ENCODE measurements around the gene ADCY5.

The ADCY5 gene

GRCh38 chr3:123412811-123413604 lies 35.9 kb downstream of the ADCY5 start:
- TF ChIP-seq TAF1 (IDR thresholded peaks at IDR 0.05; ENCODE audit: borderline replicate concordance, low read depth, low read length) (no peak), POLR2A (IDR thresholded peaks at IDR 0.05; ENCODE audit: low read depth, low read length) (no peak), POLR2AphosphoS5 (IDR thresholded peaks at IDR 0.05; ENCODE audit: low read depth, low read length) (no peak)
- FAIRE-seq, result no peak
- no peak for DNase-seq (ENCODE audit: insufficient read length)

GRCh38 chr3:123412076-123412475 lies 36.8 kb downstream of the ADCY5 start:
- FAIRE-seq (no peak), DNase-seq (ENCODE audit: insufficient read length) (no peak)
- TF ChIP-seq POLR2AphosphoS5 (IDR thresholded peaks at IDR 0.05; ENCODE audit: low read depth, low read length), result no peak
- no peak for TF ChIP-seq POLR2A (IDR thresholded peaks at IDR 0.05; ENCODE audit: low read depth, low read length)
- TF ChIP-seq TAF1 (IDR thresholded peaks at IDR 0.05; ENCODE audit: borderline replicate concordance, low read depth, low read length), result no peak

DNA sequence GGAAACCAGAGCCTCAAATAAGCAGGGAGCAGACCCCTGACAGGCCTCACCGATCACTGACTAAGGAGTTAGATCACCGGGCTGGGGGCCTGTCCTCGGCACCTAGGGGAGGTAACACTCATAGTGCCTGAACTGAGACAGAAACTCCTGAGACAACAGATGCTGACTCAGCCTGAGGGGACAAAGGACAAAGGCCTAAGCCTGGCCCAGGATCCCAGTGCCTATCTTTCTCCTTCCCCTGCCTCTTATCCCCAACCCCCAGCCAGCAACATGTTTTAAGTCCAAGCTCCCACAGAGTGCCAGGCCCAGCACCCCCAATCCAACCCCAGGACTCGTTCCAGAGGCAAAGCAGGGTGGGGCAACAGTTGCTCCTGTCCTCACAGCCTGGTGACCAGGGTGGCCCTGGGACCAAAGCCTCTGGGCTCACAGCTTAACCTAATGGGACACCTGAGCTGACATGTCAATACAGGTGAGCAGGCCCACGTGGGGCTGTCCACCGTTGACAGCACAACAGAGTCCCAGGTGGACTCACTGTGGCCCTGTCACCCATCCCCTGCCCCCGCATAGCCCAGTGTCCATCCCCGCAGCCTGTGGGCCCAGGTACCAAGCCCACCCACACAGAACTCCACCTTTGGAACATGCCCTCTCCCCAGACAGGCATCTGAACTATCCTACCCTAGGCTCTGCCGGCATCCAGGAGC lies 37.4 kb downstream of the ADCY5 start:
- FAIRE-seq, result no peak
- DNase-seq (ENCODE audit: insufficient read length), result no peak
- TF ChIP-seq POLR2A (IDR thresholded peaks at IDR 0.05; ENCODE audit: low read depth, low read length), result no peak
- TF ChIP-seq POLR2AphosphoS5 (IDR thresholded peaks at IDR 0.05; ENCODE audit: low read depth, low read length), result no peak
- no peak for TF ChIP-seq TAF1 (IDR thresholded peaks at IDR 0.05; ENCODE audit: borderline replicate concordance, low read depth, low read length)

DNA sequence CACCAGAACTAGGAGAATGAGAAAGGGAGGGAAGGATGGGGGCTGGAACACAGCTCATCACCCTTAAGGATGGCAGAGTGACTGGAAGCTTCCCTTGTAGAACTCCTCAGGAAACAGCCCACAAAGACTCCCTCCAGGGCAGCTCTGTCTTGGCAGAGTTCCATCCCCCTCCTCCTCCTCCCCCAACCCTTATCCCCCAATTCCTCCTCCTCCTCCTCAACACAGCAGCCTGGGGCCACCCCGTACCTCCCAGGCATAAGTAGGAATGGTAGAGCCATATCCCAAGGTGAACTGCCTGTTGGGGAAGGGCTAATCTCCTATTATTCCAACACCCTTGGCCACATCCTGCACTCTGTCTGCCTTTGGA lies 38.8 kb downstream of the ADCY5 start:
- TF ChIP-seq POLR2A (IDR thresholded peaks at IDR 0.05; ENCODE audit: low read depth, low read length) (no peak), POLR2AphosphoS5 (IDR thresholded peaks at IDR 0.05; ENCODE audit: low read depth, low read length) (no peak), TAF1 (IDR thresholded peaks at IDR 0.05; ENCODE audit: borderline replicate concordance, low read depth, low read length) (no peak)
- no peak for DNase-seq (ENCODE audit: insufficient read length)
- FAIRE-seq, result no peak

GRCh38 chr3:123409443-123410148 lies 39.3 kb downstream of the ADCY5 start:
- no peak for FAIRE-seq

DNA sequence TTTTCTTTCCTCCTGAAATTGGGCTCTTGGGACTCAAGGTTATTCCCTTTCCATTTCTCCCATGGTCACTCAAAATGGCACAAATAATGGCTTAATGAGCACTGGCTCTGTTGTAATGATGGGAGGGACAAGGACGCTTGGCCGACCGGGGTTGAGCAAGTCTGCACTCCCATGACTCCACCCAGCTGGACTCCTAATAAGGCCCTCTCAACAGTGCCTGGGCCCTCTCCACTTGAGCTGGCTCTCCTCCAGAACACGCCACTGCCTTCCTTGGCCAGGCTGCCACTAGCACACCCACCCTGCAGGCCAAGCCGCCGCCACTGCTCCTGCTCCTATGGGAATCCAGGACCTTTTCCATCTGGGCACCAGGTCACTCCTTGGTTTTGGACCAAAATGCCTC lies 42.3 kb downstream of the ADCY5 start:
- DNase-seq (ENCODE audit: insufficient read length) (no peak), FAIRE-seq (no peak)
- TF ChIP-seq TAF1 (IDR thresholded peaks at IDR 0.05; ENCODE audit: borderline replicate concordance, low read depth, low read length), result no peak
- TF ChIP-seq POLR2A (IDR thresholded peaks at IDR 0.05; ENCODE audit: low read depth, low read length), result no peak
- no peak for TF ChIP-seq POLR2AphosphoS5 (IDR thresholded peaks at IDR 0.05; ENCODE audit: low read depth, low read length)

More at GRCh38 chr3:123409443-123410148, 39.3 kb downstream of the ADCY5 start:
- no peak for DNase-seq (ENCODE audit: insufficient read length)
- no peak for TF ChIP-seq TAF1 (IDR thresholded peaks at IDR 0.05; ENCODE audit: borderline replicate concordance, low read depth, low read length)
- TF ChIP-seq POLR2A (IDR thresholded peaks at IDR 0.05; ENCODE audit: low read depth, low read length), result no peak
- no peak for TF ChIP-seq POLR2AphosphoS5 (IDR thresholded peaks at IDR 0.05; ENCODE audit: low read depth, low read length)

DNA sequence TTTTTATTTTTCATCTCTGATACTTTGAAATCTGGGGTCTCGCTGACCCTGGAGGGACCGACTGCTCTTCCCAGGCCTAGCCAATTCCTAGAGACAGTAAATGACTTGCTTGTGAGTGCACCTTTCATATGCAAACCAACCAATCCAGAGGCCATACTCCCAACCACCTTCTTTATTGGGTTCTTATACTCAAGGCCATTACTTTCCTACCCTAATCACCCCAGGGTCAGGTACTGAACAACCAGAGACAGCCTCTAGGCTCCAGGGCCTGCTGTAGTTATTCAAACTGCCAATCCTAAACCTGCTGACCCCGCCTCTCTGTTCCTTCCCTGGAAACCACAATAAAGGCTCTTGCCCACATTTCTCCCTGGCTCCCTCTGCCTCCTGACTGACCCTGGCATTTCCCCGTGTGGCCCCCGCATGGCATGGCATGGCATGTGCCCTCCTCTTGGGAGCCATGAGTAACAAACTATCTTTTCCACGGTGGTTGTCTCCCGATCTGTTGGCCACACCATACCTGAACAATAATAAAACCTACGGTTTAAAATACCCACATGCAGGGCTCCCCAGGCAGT lies 42.9 kb downstream of the ADCY5 start:
- TF ChIP-seq POLR2A (IDR thresholded peaks at IDR 0.05; ENCODE audit: low read depth, low read length) (no peak), POLR2AphosphoS5 (IDR thresholded peaks at IDR 0.05; ENCODE audit: low read depth, low read length) (no peak), TAF1 (IDR thresholded peaks at IDR 0.05; ENCODE audit: borderline replicate concordance, low read depth, low read length) (no peak)
- DNase-seq (ENCODE audit: insufficient read length) (no peak), FAIRE-seq (no peak)

DNA sequence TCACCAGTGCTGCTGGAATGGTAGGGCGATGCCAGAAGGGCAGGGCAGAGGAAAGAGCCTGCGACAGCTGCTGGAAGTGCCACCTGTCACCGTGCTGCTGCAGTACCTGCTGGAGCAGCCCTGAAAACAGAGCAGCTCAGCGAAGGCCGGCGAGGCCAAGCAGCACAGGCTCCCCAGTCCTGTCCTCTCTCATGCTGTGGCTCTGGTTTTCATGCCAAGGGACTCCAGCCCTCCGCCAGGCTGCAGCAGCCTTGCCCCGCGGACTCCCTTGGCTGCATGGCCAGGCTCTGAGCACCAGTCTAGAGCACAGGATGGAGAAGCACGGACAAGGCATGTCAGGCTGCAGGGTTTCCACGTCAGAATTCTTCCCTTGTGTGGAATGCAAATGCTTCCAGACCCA lies 43.9 kb downstream of the ADCY5 start:
- FAIRE-seq, result no peak
- DNase-seq (ENCODE audit: insufficient read length), result no peak
- TF ChIP-seq POLR2A (IDR thresholded peaks at IDR 0.05; ENCODE audit: low read depth, low read length) (no peak), TAF1 (IDR thresholded peaks at IDR 0.05; ENCODE audit: borderline replicate concordance, low read depth, low read length) (no peak), POLR2AphosphoS5 (IDR thresholded peaks at IDR 0.05; ENCODE audit: low read depth, low read length) (no peak)

DNA sequence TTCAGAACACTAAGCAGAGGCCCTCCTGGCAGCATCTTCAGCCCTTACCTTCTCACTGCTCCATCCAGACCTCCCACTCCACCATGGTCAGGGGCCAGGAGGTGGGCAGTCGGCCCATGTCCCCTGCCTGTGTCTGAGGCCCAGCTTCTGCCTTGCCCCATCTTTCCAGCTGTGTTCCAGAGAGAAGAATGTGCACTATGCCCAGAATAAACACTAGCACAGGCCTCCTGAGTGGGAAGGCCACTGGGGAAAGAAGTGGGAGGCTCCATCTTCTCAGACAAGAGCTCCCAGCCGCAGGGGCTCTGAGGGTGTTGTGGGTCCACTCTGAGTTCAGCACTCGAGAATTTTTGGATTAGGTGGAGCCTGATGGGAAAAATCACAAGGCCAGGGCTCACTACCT lies 44.5 kb downstream of the ADCY5 start:
- FAIRE-seq, result no peak

GRCh38 chr3:123401836-123402530 lies 46.9 kb downstream of the ADCY5 start:
- TF ChIP-seq POLR2A (IDR thresholded peaks at IDR 0.05; ENCODE audit: low read depth, low read length), result no peak
- TF ChIP-seq TAF1 (IDR thresholded peaks at IDR 0.05; ENCODE audit: borderline replicate concordance, low read depth, low read length), result no peak
- TF ChIP-seq POLR2AphosphoS5 (IDR thresholded peaks at IDR 0.05; ENCODE audit: low read depth, low read length), result no peak
- FAIRE-seq, result no peak
- DNase-seq (ENCODE audit: insufficient read length), result no peak

More for the DNA sequence above, 44.5 kb downstream of the ADCY5 start:
- DNase-seq (ENCODE audit: insufficient read length), result no peak
- no peak for TF ChIP-seq TAF1 (IDR thresholded peaks at IDR 0.05; ENCODE audit: borderline replicate concordance, low read depth, low read length)
- no peak for TF ChIP-seq POLR2AphosphoS5 (IDR thresholded peaks at IDR 0.05; ENCODE audit: low read depth, low read length)
- TF ChIP-seq POLR2A (IDR thresholded peaks at IDR 0.05; ENCODE audit: low read depth, low read length), result no peak

GRCh38 chr3:123400169-123400568 lies 48.7 kb downstream of the ADCY5 start:
- TF ChIP-seq POLR2AphosphoS5 (IDR thresholded peaks at IDR 0.05; ENCODE audit: low read depth, low read length) (no peak), POLR2A (IDR thresholded peaks at IDR 0.05; ENCODE audit: low read depth, low read length) (no peak), TAF1 (IDR thresholded peaks at IDR 0.05; ENCODE audit: borderline replicate concordance, low read depth, low read length) (no peak)
- DNase-seq (ENCODE audit: insufficient read length) (no peak), FAIRE-seq (no peak)

Data from GM12892 (cell line).